HFFc6 (cell line): ENCODE results near the gene SLC1A4. TPM values are rescaled to one million over a fixed set of nuclear protein-coding genes. Genes with fewer than 3 reads are reported as not detected.

Experiments
- DNase-seq: peaks from one replicate; pipeline ENCODE4 v3.0.0-alpha.2; 2018
- H3K27ac Mint-ChIP-seq: 2 replicates; pipeline ENCODE4 v1.8.0; 2020; ENCODE audit warnings: mild to moderate bottlenecking, mixed read lengths
- H3K27me3 Mint-ChIP-seq: 2 replicates; pipeline ENCODE4 v1.8.0; 2021; ENCODE audit warnings: mild to moderate bottlenecking, moderate library complexity, mixed read lengths; ENCODE audit not compliant: insufficient read depth
- H3K36me3 Mint-ChIP-seq: 2 replicates; pipeline ENCODE4 v1.8.0; 2021; ENCODE audit warnings: low read depth, mixed read lengths
- H3K4me1 Mint-ChIP-seq: 2 replicates; pipeline ENCODE4 v1.8.0; 2020; ENCODE audit warnings: low read depth, mixed read lengths
- H3K4me3 Mint-ChIP-seq: 2 replicates; pipeline ENCODE4 v1.8.0; 2020; ENCODE audit warnings: mild to moderate bottlenecking, moderate library complexity, mixed read lengths
- H3K9me3 Mint-ChIP-seq: 2 replicates; pipeline ENCODE4 v1.8.0; 2020; ENCODE audit warnings: mild to moderate bottlenecking, mixed read lengths
- total RNA-seq, 6 experiments: library from RNA; stranded (reverse); fragmentation: NEBNext Ultra II Directional; extraction: Animal tissue kit (Norgen Biotek cat#: 25700); gene quantifications; 2 replicates in 1 of 6; 3 replicates in 5 of 6; pipeline ENCODE4 v1.2.3, GENCODE V29; 2021
- TF ChIP-seq, protein P1 (sequence below): fragments of 200-600 bp; sonication (generic); IDR thresholded peaks from 2 replicates; pipeline ENCODE4 v1.5.0; 2021; ENCODE audit warnings: antibody characterized with exemption, mild to moderate bottlenecking

Gene SLC1A4
- total RNA-seq, 6 experiments from 2014 or later: 7.2 to 10.3 (median 9.0) TPM

DNA sequence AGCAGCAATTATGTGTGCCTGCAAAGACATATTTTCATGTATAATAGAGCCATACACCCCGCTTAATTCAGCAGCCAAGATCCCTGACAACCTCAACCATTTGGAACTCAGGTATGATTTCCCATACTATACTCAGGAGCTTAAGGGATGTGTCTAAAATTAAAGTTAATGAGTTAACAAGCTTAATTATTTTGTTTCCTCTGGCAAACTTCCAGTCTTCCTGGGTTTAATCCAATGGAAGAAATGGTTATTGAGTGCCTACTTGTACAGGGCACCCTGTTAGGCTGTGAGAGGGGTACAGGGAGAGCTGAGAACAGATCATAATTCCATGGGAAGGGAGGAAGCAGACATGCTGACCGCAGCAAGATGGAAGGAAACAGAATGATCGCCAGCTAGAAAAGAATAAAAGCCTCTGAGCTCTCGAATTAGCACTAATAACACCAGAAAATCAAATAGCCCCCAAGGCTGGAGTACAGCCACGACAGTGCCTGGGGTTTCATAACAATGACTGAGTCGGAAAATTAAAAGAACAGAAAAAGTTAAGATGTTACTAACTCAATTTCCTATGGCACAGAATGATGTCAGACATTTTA lies 46.2 kb downstream of the SLC1A4 start:
- TF ChIP-seq, protein P1, sequence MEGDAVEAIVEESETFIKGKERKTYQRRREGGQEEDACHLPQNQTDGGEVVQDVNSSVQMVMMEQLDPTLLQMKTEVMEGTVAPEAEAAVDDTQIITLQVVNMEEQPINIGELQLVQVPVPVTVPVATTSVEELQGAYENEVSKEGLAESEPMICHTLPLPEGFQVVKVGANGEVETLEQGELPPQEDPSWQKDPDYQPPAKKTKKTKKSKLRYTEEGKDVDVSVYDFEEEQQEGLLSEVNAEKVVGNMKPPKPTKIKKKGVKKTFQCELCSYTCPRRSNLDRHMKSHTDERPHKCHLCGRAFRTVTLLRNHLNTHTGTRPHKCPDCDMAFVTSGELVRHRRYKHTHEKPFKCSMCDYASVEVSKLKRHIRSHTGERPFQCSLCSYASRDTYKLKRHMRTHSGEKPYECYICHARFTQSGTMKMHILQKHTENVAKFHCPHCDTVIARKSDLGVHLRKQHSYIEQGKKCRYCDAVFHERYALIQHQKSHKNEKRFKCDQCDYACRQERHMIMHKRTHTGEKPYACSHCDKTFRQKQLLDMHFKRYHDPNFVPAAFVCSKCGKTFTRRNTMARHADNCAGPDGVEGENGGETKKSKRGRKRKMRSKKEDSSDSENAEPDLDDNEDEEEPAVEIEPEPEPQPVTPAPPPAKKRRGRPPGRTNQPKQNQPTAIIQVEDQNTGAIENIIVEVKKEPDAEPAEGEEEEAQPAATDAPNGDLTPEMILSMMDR: no peak
- no peaks in the 10 kb centered on the region for H3K36me3 Mint-ChIP-seq
- H3K4me3 Mint-ChIP-seq: no peak overlapping the region
- peaks cover 2% of the 10 kb centered on the region; the same call in 1 of the 2 replicates for H3K27me3 Mint-ChIP-seq
- peaks cover 9% of the 10 kb centered on the region for H3K4me1 Mint-ChIP-seq
- DNase-seq: no peak
- no peak overlapping the region for H3K27ac Mint-ChIP-seq
- no peaks in the 10 kb centered on the region for H3K9me3 Mint-ChIP-seq

DNA sequence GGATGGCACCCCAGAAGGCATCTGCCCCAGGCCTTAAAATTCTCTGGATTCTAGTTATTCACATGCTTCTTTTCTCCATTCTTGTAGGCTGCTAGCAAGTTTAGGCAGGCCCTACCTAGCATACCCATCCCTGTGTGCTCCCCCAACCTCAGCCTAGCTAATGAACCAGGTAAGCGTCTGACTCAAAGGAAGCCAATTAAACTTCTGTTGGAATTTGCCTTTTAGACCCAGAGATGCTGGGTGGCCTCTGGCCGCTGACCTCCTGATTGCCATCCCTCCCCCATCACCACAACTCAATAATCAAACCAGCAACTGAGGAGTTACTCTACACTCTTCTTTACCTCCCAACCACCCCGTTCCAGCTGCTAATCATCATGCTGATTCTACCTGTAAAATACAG lies 48.0 kb downstream of the SLC1A4 start:
- TF ChIP-seq, protein P1: no peak
- Mint-ChIP-seq H3K36me3 (no peaks in the 10 kb centered on the region), H3K4me3 (no peak overlapping the region), H3K27ac (no peak overlapping the region), H3K27me3 (peaks cover 2% of the 10 kb centered on the region; the same call in 1 of the 2 replicates), H3K4me1 (peaks cover 12% of the 10 kb centered on the region), H3K9me3 (no peaks in the 10 kb centered on the region)
- no peak for DNase-seq

- no peak overlapping the region for H3K27ac Mint-ChIP-seq
These were observed 50.4 kb downstream of the SLC1A4 start for GRCh38 chr2:65039640-65040039.

GRCh38 chr2:65040400-65041261 lies 51.4 kb downstream of the SLC1A4 start:
- Mint-ChIP-seq H3K4me3 (peak overlapping the region; percentile 84), H3K4me1 (peaks cover 27% of the 10 kb centered on the region), H3K9me3 (peaks cover 17% of the 10 kb centered on the region), H3K27ac (no peak overlapping the region), H3K36me3 (peaks cover 12% of the 10 kb centered on the region; the same call in 1 of the 2 replicates), H3K27me3 (peaks cover 3% of the 10 kb centered on the region; the same call in 1 of the 2 replicates)
- peak; percentile 75 for DNase-seq
- TF ChIP-seq, protein P1: peak; percentile 96

More at GRCh38 chr2:65039640-65040039, 50.4 kb downstream of the SLC1A4 start:
- Mint-ChIP-seq H3K4me1 (peaks cover 18% of the 10 kb centered on the region), H3K9me3 (peaks cover 12% of the 10 kb centered on the region), H3K27me3 (no peaks in the 10 kb centered on the region; the same call in 1 of the 2 replicates), H3K36me3 (peaks cover 6% of the 10 kb centered on the region; the same call in 1 of the 2 replicates), H3K4me3 (no peak overlapping the region)
- DNase-seq: no peak
- TF ChIP-seq, protein P1: 0 out of 2 replicates have a peak, but pooled peaks have one; percentile 27

- Mint-ChIP-seq H3K9me3 (peaks cover 17% of the 10 kb centered on the region), H3K4me3 (no peak overlapping the region), H3K27me3 (peaks cover 6% of the 10 kb centered on the region; the same call in 1 of the 2 replicates), H3K27ac (no peak overlapping the region), H3K36me3 (peaks cover 14% of the 10 kb centered on the region; the same call in 1 of the 2 replicates), H3K4me1 (peaks cover 32% of the 10 kb centered on the region)
- DNase-seq: no peak
- TF ChIP-seq, protein P1: no peak
These were observed 53.8 kb downstream of the SLC1A4 start for GRCh38 chr2:65043001-65043400.
